LHCN-M2 (cell line): ENCODE measurements around the gene FBXW11. TPM values are rescaled to one million over a fixed set of nuclear protein-coding genes. Genes with fewer than 3 reads are reported as not detected.

Experiments
- total RNA-seq: library from RNA; depleted of rRNA; stranded (reverse); fragments of >200 nt; gene quantifications from 2 replicates; pipeline ENCODE4 v1.2.3, GENCODE V29; 2014; rRNA removed

FBXW11 gene
- total RNA-seq, 1 experiment from 2014 or later: 78.4 TPM

Other genes with a start within 250 kb of the FBXW11 start
- gene SMIM23, start 220.8 kb downstream of the FBXW11 start, total RNA-seq: not detected in 2 replicates
- 13.6 and 15.9 TPM in 2 replicates for gene STK10, start 181.6 kb upstream of the FBXW11 start, total RNA-seq
- gene EFCAB9, start 187.5 kb upstream of the FBXW11 start, total RNA-seq: not detected in 2 replicates